CD4-positive, alpha-beta T cell treated with Interleukin-17A for 4 hours (primary cell): ENCODE measurements around the gene SPP1.
"Not testable (repeated sequence)": the region's sequence is repeated elsewhere in the genome, so short reads cannot be mapped to it uniquely, and the experiment has no call there.

Experiments
- DNase-seq: peaks from one replicate; pipeline ENCODE4 v3.0.0-alpha.2; 2020; ENCODE audit warnings: mixed read lengths

The SPP1 gene

GRCh38 chr4:87975466-87975865, at the start of gene SPP1:
TSS of gene SPP1 (plus strand) at chr4:87975714. CDS start at chr4:87976896, 1,182 bp downstream.
- no peak for DNase-seq

GRCh38 chr4:87926554-87927098, 48.9 kb upstream of the SPP1 start:
- DNase-seq = no peak

DNA sequence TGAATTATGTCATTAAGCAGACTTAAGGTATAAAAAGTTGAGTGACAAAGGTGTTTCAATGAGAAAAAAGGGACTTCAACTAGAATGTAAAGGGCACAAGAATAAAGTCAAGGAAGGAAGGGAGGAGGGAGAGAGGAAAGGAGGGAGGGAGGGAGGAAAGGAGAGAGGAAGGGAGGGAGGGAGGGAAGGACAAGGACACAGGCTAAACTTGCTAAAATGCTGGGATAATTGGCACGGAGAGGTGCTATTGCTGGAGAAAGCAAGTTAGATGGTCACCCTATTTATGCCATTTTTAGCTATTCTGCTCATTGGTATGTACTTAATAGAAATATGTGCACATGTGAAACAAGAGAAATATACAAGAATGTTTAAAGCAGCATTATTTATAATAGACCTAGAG, 44.9 kb upstream of the SPP1 start:
- DNase-seq = no peak

DNA sequence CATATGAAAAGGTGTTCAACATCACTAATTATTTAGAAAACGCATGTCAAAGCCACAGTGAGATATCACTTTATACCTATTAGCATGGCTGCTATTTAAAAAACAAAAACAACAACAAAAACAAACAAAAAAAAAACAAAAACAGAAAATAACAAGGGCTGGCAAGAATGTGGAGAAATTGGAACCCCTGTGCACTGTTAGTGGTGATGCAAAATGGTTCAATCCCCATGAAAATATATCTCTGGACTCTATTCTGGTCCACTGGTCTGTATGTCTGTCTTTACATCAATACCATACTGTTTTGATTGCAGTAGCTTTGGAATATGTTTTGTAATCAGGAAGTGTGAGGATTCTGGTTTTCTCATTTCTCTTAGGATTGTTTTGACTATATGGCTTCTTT, 43.6 kb upstream of the SPP1 start:
- no peak for DNase-seq

DNA sequence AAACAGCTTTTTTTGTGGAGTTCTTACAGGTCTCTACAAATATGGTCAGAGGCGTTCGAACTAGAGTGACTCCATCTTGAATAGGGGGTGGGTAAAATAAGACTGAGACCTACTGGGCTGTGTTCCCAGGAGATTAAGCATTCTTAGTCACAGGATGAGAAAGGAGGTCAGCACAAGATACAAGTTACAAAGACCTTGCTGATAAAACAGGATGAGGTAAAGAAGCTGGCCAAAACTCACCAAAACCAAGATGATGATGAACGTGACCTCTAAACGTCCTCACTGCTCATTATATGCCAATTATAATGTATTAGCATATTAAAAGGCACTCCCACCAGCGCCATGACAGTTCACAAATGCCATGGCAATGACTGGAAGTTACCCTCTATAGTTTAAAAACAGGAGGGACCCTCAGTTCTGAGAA, 42.8 kb upstream of the SPP1 start:
- DNase-seq = no peak

GRCh38 chr4:87933337-87933736, 42.2 kb upstream of the SPP1 start:
- no peak for DNase-seq

- no peak for DNase-seq
Measured at GRCh38 chr4:87934157-87934704, 41.3 kb upstream of the SPP1 start.

DNA sequence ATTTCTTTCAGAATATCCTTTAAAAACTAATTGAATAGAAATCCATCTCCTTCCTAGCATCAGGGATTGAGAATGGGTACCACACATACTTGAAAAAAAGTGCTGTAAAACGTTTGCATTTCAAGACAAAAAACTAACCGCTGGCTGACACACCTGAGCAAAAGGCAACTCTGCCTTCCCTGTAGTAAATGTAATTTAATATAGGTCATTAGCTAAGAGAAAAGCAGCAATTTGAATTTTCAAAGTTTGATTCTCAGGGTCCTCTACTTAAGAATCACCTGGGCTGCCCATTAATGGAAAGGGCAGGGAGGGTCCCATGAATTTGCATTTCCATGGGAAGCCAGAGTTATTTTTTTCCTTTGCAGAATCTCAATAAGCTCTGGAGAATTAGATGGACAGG, 40.5 kb upstream of the SPP1 start:
- no peak for DNase-seq

GRCh38 chr4:87935954-87936353, 39.6 kb upstream of the SPP1 start:
- not testable (repeated sequence) for DNase-seq

- no peak for DNase-seq
Measured at GRCh38 chr4:87937523-87937922, 38.0 kb upstream of the SPP1 start.

GRCh38 chr4:87938746-87939145, 36.8 kb upstream of the SPP1 start:
- no peak for DNase-seq

- DNase-seq = no peak
Measured at GRCh38 chr4:87939978-87940690, 35.4 kb upstream of the SPP1 start.

GRCh38 chr4:87940809-87941208, 34.7 kb upstream of the SPP1 start:
- DNase-seq = not testable (repeated sequence)

GRCh38 chr4:87941537-87942392, 33.7 kb upstream of the SPP1 start:
- DNase-seq = no peak

DNA sequence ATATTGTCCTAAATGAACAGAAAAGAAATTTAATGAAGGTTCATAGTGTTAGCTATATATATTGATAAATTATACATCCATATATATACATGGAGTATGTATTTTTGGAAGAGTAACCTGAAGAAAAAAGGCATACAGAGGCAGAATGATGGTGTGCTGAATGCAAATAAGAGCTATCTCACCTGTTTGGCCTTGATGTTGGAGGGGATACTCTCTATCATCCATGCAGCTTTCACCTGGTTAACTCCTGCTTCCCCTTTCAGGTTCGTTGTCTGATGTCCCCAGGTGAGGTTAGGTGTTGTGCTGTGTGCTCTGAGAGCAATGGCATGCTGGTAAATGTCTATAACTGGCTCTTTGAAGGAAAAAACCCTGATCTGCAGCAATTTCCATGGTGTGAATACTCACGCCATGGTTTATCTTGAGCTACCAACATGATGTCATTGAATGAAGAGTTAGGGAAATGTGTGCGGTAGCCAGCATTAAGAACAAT, 31.8 kb upstream of the SPP1 start:
- no peak for DNase-seq

DNA sequence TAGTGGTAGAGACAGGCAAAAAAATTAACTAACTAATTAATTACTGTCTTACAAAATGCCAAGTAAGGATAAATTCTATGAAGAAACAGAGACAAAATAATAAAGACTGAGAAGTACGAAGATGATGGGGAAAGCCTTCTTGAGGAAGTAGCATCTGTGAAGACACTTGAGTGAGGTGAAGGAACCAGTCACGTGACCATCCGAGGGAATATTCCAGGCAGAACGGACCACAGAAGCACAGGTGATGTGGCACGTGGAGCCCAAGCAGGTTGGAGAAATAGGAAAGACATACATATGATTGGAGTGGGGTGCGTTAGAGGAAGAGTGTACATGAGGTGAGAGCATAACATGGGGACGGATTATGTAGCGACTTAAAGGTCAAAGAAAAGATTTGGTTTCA, 30.5 kb upstream of the SPP1 start:
- DNase-seq = no peak

- DNase-seq = no peak
Measured at GRCh38 chr4:87946766-87947165, 28.7 kb upstream of the SPP1 start.

GRCh38 chr4:87947381-87948160, 27.9 kb upstream of the SPP1 start:
- no peak for DNase-seq

DNA sequence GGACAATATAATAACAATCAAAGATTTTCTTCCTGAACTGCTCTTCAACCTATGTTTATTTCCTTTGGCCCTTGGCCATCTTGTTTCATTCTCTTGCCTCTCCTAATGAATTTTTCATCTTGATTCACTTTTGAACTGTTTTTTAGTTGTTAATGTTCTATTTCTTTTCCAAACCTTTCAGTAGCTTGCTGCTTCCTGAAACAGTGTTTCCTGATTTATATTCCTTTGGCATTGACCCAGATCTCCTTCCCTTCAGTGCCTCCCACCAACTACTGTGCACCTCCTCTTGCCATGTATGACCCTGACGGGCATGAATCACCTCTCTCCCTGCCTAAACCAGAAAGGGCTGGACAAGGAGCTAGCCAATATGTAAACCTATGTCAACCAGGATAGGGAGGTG, 25.6 kb upstream of the SPP1 start:
- no peak for DNase-seq

GRCh38 chr4:87950493-87950892, 25.0 kb upstream of the SPP1 start:
- no peak for DNase-seq

- DNase-seq = no peak
Measured at GRCh38 chr4:87950936-87951511, 24.5 kb upstream of the SPP1 start.

DNA sequence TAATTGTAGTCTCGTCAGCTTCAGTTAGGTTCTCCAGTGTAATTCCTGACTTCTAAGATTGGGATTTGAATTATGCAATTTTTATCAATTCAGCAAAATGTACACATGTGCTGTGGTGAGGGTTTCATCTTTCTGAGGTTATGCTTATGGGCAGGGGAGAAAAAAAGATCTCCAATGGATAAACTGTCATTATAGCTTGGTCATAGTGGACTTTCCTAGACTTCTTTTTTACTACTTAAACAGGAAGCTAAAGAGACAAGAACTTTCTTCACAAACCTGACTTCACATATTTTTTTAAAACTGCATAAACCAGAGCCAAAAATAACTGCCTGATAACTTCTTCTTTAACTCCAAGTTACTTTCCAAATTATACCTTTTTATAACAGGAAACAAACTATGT, 21.7 kb upstream of the SPP1 start:
- DNase-seq = no peak
